HL-60 (cell line): ENCODE data around the gene PDE6C.

Experiments
- POLR2AphosphoS5 ChIP-seq: IDR thresholded peaks from 2 replicates; pipeline ENCODE4 v1.6.1; 2012; ENCODE audit warnings: low read depth
- TF ChIP-seq, protein P1 (sequence below): IDR thresholded peaks from 2 replicates; pipeline ENCODE4 v1.6.1; 2012; ENCODE audit warnings: low read depth; ENCODE audit not compliant: insufficient replicate concordance
- TF ChIP-seq, protein P2 (sequence below): IDR thresholded peaks from one replicate; pipeline ENCODE4 v1.5.1; 2011; ENCODE audit warnings: low read length, control low read depth, inconsistent platforms; ENCODE audit not compliant: insufficient read depth

DNA sequence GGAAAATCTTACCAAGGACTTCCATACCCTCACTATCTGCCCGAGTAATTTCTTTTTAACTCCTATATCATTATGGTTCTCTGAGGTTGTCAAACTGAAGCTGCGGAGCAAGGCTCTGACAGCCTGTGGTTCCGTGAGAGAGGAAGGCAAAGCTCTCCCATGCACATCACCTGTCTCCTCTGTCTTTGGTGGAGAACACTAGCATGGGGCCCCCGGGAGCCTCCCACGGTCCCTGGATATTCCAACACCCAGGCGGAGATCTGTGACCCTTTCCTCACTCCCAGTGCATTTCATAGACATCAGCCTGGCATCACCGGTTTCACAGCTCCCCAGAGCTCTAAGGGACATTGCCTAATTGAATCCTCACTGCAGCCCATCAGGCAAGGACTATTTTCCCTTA lies 21.7 kb upstream of the PDE6C start:
- TF ChIP-seq, protein P1, sequence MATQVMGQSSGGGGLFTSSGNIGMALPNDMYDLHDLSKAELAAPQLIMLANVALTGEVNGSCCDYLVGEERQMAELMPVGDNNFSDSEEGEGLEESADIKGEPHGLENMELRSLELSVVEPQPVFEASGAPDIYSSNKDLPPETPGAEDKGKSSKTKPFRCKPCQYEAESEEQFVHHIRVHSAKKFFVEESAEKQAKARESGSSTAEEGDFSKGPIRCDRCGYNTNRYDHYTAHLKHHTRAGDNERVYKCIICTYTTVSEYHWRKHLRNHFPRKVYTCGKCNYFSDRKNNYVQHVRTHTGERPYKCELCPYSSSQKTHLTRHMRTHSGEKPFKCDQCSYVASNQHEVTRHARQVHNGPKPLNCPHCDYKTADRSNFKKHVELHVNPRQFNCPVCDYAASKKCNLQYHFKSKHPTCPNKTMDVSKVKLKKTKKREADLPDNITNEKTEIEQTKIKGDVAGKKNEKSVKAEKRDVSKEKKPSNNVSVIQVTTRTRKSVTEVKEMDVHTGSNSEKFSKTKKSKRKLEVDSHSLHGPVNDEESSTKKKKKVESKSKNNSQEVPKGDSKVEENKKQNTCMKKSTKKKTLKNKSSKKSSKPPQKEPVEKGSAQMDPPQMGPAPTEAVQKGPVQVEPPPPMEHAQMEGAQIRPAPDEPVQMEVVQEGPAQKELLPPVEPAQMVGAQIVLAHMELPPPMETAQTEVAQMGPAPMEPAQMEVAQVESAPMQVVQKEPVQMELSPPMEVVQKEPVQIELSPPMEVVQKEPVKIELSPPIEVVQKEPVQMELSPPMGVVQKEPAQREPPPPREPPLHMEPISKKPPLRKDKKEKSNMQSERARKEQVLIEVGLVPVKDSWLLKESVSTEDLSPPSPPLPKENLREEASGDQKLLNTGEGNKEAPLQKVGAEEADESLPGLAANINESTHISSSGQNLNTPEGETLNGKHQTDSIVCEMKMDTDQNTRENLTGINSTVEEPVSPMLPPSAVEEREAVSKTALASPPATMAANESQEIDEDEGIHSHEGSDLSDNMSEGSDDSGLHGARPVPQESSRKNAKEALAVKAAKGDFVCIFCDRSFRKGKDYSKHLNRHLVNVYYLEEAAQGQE: no peak
- TF ChIP-seq, protein P2, sequence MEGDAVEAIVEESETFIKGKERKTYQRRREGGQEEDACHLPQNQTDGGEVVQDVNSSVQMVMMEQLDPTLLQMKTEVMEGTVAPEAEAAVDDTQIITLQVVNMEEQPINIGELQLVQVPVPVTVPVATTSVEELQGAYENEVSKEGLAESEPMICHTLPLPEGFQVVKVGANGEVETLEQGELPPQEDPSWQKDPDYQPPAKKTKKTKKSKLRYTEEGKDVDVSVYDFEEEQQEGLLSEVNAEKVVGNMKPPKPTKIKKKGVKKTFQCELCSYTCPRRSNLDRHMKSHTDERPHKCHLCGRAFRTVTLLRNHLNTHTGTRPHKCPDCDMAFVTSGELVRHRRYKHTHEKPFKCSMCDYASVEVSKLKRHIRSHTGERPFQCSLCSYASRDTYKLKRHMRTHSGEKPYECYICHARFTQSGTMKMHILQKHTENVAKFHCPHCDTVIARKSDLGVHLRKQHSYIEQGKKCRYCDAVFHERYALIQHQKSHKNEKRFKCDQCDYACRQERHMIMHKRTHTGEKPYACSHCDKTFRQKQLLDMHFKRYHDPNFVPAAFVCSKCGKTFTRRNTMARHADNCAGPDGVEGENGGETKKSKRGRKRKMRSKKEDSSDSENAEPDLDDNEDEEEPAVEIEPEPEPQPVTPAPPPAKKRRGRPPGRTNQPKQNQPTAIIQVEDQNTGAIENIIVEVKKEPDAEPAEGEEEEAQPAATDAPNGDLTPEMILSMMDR: no peak
- TF ChIP-seq POLR2AphosphoS5: no peak
